GM13977 (cell line): Measurements from ENCODE around the gene GUCA2B.

Experiments used
- DNase-seq: peaks from one replicate; pipeline ENCODE4 v3.0.0; 2012; ENCODE audit warnings: low spot score
- CTCF ChIP-seq: IDR thresholded peaks from 2 replicates; pipeline ENCODE4 v1.5.1; 2012; ENCODE audit warnings: mild to moderate bottlenecking, control low read depth; ENCODE audit not compliant: insufficient read depth; ENCODE audit errors: extremely low read depth, missing control alignments
- in situ Hi-C: fragments of 300-500 bp; cut with MboI; formaldehyde crosslinking; loops from one replicate; pipeline ENCODE4 v1.12.0; 2022; ENCODE audit warnings: low sequenced_read_pairs, low pct_unique_long_range_greater_than_20kb, mixed read lengths, inconsistent platforms; ENCODE audit not compliant: unreplicated experiment

GUCA2B gene

GRCh38 chr1:42168391-42168670, 15.1 kb downstream of the GUCA2B start:
- TF ChIP-seq CTCF: no peak
- in situ Hi-C loops: no loop called here
- no peak for DNase-seq

GRCh38 chr1:42168763-42169162, 15.6 kb downstream of the GUCA2B start:
- TF ChIP-seq CTCF: no peak
- in situ Hi-C loops: no loop called here
- DNase-seq: no peak

- no peak for DNase-seq
- no peak for TF ChIP-seq CTCF
- in situ Hi-C loops: no loop called here
Observed at GRCh38 chr1:42170779-42171621, 17.8 kb downstream of the GUCA2B start.

GRCh38 chr1:42171679-42172266, 18.6 kb downstream of the GUCA2B start:
- no peak for TF ChIP-seq CTCF
- DNase-seq: no peak
- in situ Hi-C loops: no loop called here

- no peak for TF ChIP-seq CTCF
- no peak for DNase-seq
- in situ Hi-C loops: no loop called here
Observed at GRCh38 chr1:42172381-42173133, 19.3 kb downstream of the GUCA2B start.

- in situ Hi-C loops: no loop called here
- peak; percentile 97 for TF ChIP-seq CTCF
- DNase-seq: peak; percentile 81
Observed at GRCh38 chr1:42173155-42173933, 20.1 kb downstream of the GUCA2B start.
